ENCODE measurements around the gene DLL3.

DNA sequence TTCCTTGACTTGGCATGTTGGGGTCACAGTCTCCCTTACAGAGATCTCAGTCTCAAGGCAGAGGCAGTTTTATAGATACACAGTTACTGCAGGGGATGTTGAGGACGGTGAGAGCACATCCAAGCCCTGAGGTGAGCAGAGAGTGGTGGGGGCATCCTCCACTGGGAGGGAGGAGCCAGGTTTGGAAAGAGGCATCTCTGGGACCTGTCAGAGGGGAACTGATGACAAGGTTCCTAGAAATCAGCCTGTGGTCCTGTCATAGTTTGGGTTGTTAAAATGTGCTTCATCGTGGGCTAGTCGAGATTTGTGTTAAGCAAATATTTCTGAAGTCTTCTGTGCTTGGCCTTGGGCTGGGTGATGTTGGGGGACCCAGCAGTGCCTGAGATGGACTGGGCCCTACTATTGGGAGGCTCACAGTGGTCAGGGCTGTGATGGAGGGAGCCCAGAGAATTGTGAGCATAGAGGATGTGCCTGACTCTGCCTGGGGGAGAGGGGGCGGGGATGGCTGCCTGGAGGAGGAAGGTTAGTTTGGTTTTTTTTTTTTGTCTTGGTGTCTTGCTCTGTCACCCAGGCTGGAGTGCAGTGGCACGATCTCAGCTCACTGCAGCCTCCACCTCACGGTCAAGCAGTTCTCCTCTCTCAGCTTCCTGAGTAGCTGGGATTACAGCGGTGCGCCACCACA is 49.5 kb upstream of the DLL3 start:
- TF ChIP-seq CTCF (conservative IDR thresholded peaks at IDR 0.05; ENCODE audit: low read length) (no peak), EZH2phosphoT487 (IDR thresholded peaks at IDR 0.05; ENCODE audit: borderline replicate concordance, low read depth, low read length) (no peak)
